HG03457 (cell line): ENCODE measurements around the gene FITM1.

Source experiments
- ATAC-seq: cut with Tn5 transposase; IDR thresholded peaks from one replicate; pipeline ENCODE4 v1.9.1; 2021; ENCODE audit warnings: moderate number of reproducible peaks; ENCODE audit not compliant: unreplicated experiment

The FITM1 gene

GRCh38 chr14:24179961-24180796, 49.7 kb downstream of the FITM1 start:
- no peak for ATAC-seq

- ATAC-seq: no peak
Observed at GRCh38 chr14:24181371-24182077, 51.1 kb downstream of the FITM1 start.
